MM.1S (cell line): ENCODE results near the gene CLEC18A.

ENCODE experiments used
- EZH2phosphoT487 ChIP-seq: fragments of 300-600 bp; sonication (generic); IDR thresholded peaks from 2 replicates; pipeline ENCODE4 v1.6.1; 2018; ENCODE audit warnings: antibody characterized with exemption, low read length
- TF ChIP-seq, protein P1 (sequence below): fragments of 300-600 bp; sonication (generic); IDR thresholded peaks from 2 replicates; pipeline ENCODE4 v1.5.1; 2016; ENCODE audit warnings: antibody characterized with exemption, low read length, mixed read lengths

DNA sequence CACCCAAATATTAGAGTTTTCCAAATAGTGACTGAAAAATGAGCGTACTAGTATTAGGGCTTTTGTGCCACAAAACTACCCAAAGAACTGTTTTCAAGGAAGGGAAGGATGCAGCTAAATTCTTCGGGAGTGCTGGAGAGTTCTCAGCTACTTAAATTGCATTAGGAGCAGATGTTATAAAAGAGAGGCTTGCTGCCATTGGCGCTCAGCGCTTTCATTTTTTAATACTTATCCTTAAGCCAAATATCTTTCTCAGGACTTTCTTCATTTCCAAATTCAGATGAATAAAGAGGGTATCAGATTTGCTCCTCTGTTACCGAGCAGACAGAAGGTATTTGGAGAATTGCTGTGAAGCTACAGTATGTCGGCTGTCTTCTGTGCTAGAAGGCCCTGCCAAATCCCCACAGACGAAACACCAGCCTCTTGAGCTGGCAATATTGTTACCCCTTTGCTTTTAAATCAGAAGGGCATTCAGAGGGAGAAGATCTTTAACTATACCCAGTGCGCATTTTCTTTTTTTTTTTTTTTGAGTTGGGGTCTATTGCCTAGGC, 47.2 kb upstream of the CLEC18A start:
- TF ChIP-seq, protein P1, sequence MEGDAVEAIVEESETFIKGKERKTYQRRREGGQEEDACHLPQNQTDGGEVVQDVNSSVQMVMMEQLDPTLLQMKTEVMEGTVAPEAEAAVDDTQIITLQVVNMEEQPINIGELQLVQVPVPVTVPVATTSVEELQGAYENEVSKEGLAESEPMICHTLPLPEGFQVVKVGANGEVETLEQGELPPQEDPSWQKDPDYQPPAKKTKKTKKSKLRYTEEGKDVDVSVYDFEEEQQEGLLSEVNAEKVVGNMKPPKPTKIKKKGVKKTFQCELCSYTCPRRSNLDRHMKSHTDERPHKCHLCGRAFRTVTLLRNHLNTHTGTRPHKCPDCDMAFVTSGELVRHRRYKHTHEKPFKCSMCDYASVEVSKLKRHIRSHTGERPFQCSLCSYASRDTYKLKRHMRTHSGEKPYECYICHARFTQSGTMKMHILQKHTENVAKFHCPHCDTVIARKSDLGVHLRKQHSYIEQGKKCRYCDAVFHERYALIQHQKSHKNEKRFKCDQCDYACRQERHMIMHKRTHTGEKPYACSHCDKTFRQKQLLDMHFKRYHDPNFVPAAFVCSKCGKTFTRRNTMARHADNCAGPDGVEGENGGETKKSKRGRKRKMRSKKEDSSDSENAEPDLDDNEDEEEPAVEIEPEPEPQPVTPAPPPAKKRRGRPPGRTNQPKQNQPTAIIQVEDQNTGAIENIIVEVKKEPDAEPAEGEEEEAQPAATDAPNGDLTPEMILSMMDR: no peak
- no peak for TF ChIP-seq EZH2phosphoT487
